Right cardiac atrium (tissue), 5 donors: ENCODE measurements around the gene CCL5. TPM values are rescaled to one million over a fixed set of nuclear protein-coding genes. Genes with fewer than 3 reads are reported as not detected.

ENCODE experiments used
- ATAC-seq, 2 donors: fragments of 200-7000 bp; cut with Tn5 transposase; one replicate each; pipeline versions ENCODE4 v1.8.0 to v1.9.1; 2020; ENCODE audit warnings: moderate library complexity in 2 of 2, mild to moderate bottlenecking in 1 of 2
- DNase-seq, 3 donors: peaks; one replicate each; pipeline ENCODE4 v3.0.0-alpha.2; 2020
- H3K27ac ChIP-seq: one replicate; pipeline ENCODE4 v1.5.1; 2013; ENCODE audit warnings: mild to moderate bottlenecking, low read length, control low read depth, moderate library complexity
- H3K27me3 ChIP-seq: one replicate; pipeline ENCODE4 v1.6.1; 2013; ENCODE audit not compliant: control insufficient read depth, insufficient read depth
- H3K4me1 ChIP-seq: one replicate; pipeline ENCODE4 v1.6.1; 2013; ENCODE audit warnings: low read length; ENCODE audit not compliant: control insufficient read depth, insufficient read depth
- H3K4me3 ChIP-seq: one replicate; pipeline ENCODE4 v1.5.1; 2013; ENCODE audit warnings: low read length, control low read depth
- H3K9me3 ChIP-seq: one replicate; pipeline ENCODE4 v1.6.1; 2013; ENCODE audit warnings: low read length; ENCODE audit not compliant: control insufficient read depth
- WGBS: extraction: QIAGEN DNeasy Blood & Tissue Kit; methylation state at CpG from one replicate; pipeline ENCODE4 v1.1.7; 2013; 5-methylcytosine and 5-hydroxymethylcytosine counted together
- intact Hi-C, 4 donors: fragments of 100-400 bp; cut with DNase I; formaldehyde crosslinking; loops; one replicate each; pipeline versions ENCODE4 v1.11.0 to v1.14.0; 2022 to 2023
- polyA plus RNA-seq: library from polyadenylated mRNA; stranded (reverse); fragments of 200-250 nt; gene quantifications from one replicate; pipeline ENCODE4 v1.2.3, GENCODE V29; 2013
- total RNA-seq, 4 donors: library from RNA; stranded (reverse); fragmentation: NEBNext Ultra II Directional; extraction: Animal tissue kit (Norgen Biotek cat#: 25700); gene quantifications; one replicate each; pipeline ENCODE4 v1.2.1, GENCODE V29; 2021
- donor health status: healthy with polysubstance abuse.
- donor health status: DM: no; HTN: yes; CAD: no.
- donor health status: DM: no; HTN: no; CAD: no.
- donor health status: DM: no; HTN: yes; CAD: no; lungs with severe emphysema.
- donor health status: DM: yes; HTN: yes; CAD: no.

The CCL5 gene
- total and polyA plus RNA-seq, 5 donors = 1.2 to 3.3 (median 1.7) TPM

GRCh38 chr17:35842239-35842638 is 37.9 kb downstream of the CCL5 start:
- ATAC-seq (no peak), DNase-seq (no peak)
- Histone ChIP-seq H3K4me1 (no peaks in the 10 kb centered on the region), H3K27ac (no peak overlapping the region), H3K4me3 (no peak overlapping the region), H3K9me3 (no peaks in the 10 kb centered on the region), H3K27me3 (no peaks in the 10 kb centered on the region)
- WGBS = 98% methylated on average over 5 of the region's 5 CpGs
- intact Hi-C loops = no loop called here

GRCh38 chr17:35841505-35841904 is 38.7 kb downstream of the CCL5 start:
- Histone ChIP-seq H3K4me3 (no peak overlapping the region), H3K4me1 (no peaks in the 10 kb centered on the region), H3K27me3 (no peaks in the 10 kb centered on the region), H3K9me3 (no peaks in the 10 kb centered on the region), H3K27ac (no peak overlapping the region)
- WGBS = 77% methylated on average over 4 of the region's 4 CpGs
- DNase-seq = no peak
- ATAC-seq = no peak
- intact Hi-C loops = no loop called here

GRCh38 chr17:35841101-35841500 is 39.1 kb downstream of the CCL5 start:
- no peaks in the 10 kb centered on the region for H3K9me3 ChIP-seq
- H3K4me1 ChIP-seq = no peaks in the 10 kb centered on the region
- DNase-seq = no peak
- intact Hi-C loops = no loop called here
- no peak overlapping the region for H3K27ac ChIP-seq
- 72% methylated on average over 3 of the region's 3 CpGs for WGBS
- H3K4me3 ChIP-seq = no peak overlapping the region
- no peaks in the 10 kb centered on the region for H3K27me3 ChIP-seq
- ATAC-seq = no peak

GRCh38 chr17:35825206-35825605 is 55.0 kb downstream of the CCL5 start:
- intact Hi-C loops = no loop called here
- DNase-seq (no peak), ATAC-seq (no peak)
- 99% methylated on average over 1 of the region's 1 CpG for WGBS
- H3K4me3 ChIP-seq = no peak overlapping the region
- no peaks in the 10 kb centered on the region for H3K9me3 ChIP-seq
- no peaks in the 10 kb centered on the region for H3K4me1 ChIP-seq
- H3K27me3 ChIP-seq = no peaks in the 10 kb centered on the region
- H3K27ac ChIP-seq = no peak overlapping the region

Other genes with a start within 250 kb of the CCL5 start
- gene RASL10B, start 148.7 kb downstream of the CCL5 start, total RNA-seq = 10 to 100 TPM; 19.0 to 47.4 (median 34.4) TPM
- gene RASL10B, start 148.7 kb downstream of the CCL5 start, polyA plus RNA-seq = 37.2 TPM
- gene GAS2L2, start 127.1 kb downstream of the CCL5 start, total RNA-seq = under 1 TPM in 2 of 4 donors, not detected in 2; 0.09 to 0.19 TPM
- gene GAS2L2, start 127.1 kb downstream of the CCL5 start, polyA plus RNA-seq = 0.14 TPM
- not detected for gene C17orf50, start 119.5 kb downstream of the CCL5 start, total RNA-seq
- gene C17orf50, start 119.5 kb downstream of the CCL5 start, polyA plus RNA-seq = 0.14 TPM
- 1 to 10 TPM; 4.6 to 5.8 (median 5.4) TPM for gene MMP28, start 84.7 kb downstream of the CCL5 start, total RNA-seq
- gene MMP28, start 84.7 kb downstream of the CCL5 start, polyA plus RNA-seq = 9.2 TPM
- gene TAF15, start 70.9 kb downstream of the CCL5 start, total RNA-seq = 100 to 1,000 TPM in 3 of 4 donors, 10 to 100 TPM in 1; 96.5 to 125 (median 106) TPM
- gene TAF15, start 70.9 kb downstream of the CCL5 start, polyA plus RNA-seq = 86.3 TPM
- not detected for gene HEATR9, start 11.5 kb downstream of the CCL5 start, total RNA-seq
- gene HEATR9, start 11.5 kb downstream of the CCL5 start, polyA plus RNA-seq = not detected
- gene RDM1, start 50.4 kb upstream of the CCL5 start, total RNA-seq = not detected
- gene RDM1, start 50.4 kb upstream of the CCL5 start, polyA plus RNA-seq = not detected
- not detected for gene LYZL6, start 63.4 kb upstream of the CCL5 start, total RNA-seq
- gene LYZL6, start 63.4 kb upstream of the CCL5 start, polyA plus RNA-seq = not detected
- gene CCL16, start 101.1 kb upstream of the CCL5 start, total RNA-seq = under 1 TPM in 1 of 4 donors, not detected in 3; 0.15 TPM
- gene CCL16, start 101.1 kb upstream of the CCL5 start, polyA plus RNA-seq = 0.29 TPM
- 10 to 100 TPM in 3 of 4 donors, 1 to 10 TPM in 1; 5.1 to 28.2 (median 25.0) TPM for gene CCL14, start 106.4 kb upstream of the CCL5 start, total RNA-seq
- gene CCL14, start 106.4 kb upstream of the CCL5 start, polyA plus RNA-seq = 114 TPM
- gene CCL15, start 121.2 kb upstream of the CCL5 start, total RNA-seq = not detected
- gene CCL15, start 121.2 kb upstream of the CCL5 start, polyA plus RNA-seq = not detected
- gene CCL23, start 137.6 kb upstream of the CCL5 start, total RNA-seq = under 1 TPM in 3 of 4 donors, not detected in 1; 0.56 to 0.69 (median 0.61) TPM
- gene CCL23, start 137.6 kb upstream of the CCL5 start, polyA plus RNA-seq = 0.20 TPM
- gene CCL18, start 183.9 kb upstream of the CCL5 start, total RNA-seq = 10 to 100 TPM in 1 of 4 donors, 1 to 10 TPM in 2, under 1 TPM in 1; 0.74 to 12.3 (median 1.5) TPM
- gene CCL18, start 183.9 kb upstream of the CCL5 start, polyA plus RNA-seq = 0.20 TPM
- gene CCL3, start 209.8 kb upstream of the CCL5 start, total RNA-seq = 1 to 10 TPM in 3 of 4 donors, under 1 TPM in 1; 0.38 to 2.3 (median 1.3) TPM
- gene CCL3, start 209.8 kb upstream of the CCL5 start, polyA plus RNA-seq = 0.66 TPM
- 1 to 10 TPM in 3 of 4 donors, under 1 TPM in 1; 0.42 to 1.7 (median 1.2) TPM for gene CCL4, start 223.5 kb upstream of the CCL5 start, total RNA-seq
- 0.95 TPM for gene CCL4, start 223.5 kb upstream of the CCL5 start, polyA plus RNA-seq